Breast epithelium (tissue), 4 donors: Measurements from ENCODE around the gene ARHGAP27. TPM values are rescaled to one million over a fixed set of nuclear protein-coding genes. Genes with fewer than 3 reads are reported as not detected.

Source experiments
- DNase-seq, 2 donors: peaks; one replicate each; pipeline ENCODE4 v3.0.0-alpha.2; 2019; ENCODE audit warnings: low spot score in 2 of 2
- H3K27ac ChIP-seq, 2 donors: fragments of 200-600 bp; sonication (generic) in 1 of 2; one replicate each; pipeline ENCODE4 v1.5.1; 2016 to 2019; ENCODE audit warnings: mild to moderate bottlenecking in 1 of 2
- H3K27me3 ChIP-seq, 2 donors: fragments of 200-600 bp; sonication (generic) in 1 of 2; one replicate each; pipeline versions ENCODE4 v1.5.1 to v1.6.0; 2017 to 2019; ENCODE audit warnings: control low read depth in 1 of 2, mild to moderate bottlenecking in 1 of 2
- H3K36me3 ChIP-seq: fragments of 200-600 bp; one replicate; pipeline ENCODE4 v1.5.1; 2019
- H3K4me1 ChIP-seq, 2 donors: fragments of 200-600 bp; sonication (generic); one replicate each; pipeline ENCODE4 v1.5.1; 2016 to 2019; ENCODE audit warnings: control low read depth in 1 of 2
- H3K4me3 ChIP-seq, 3 donors: fragments of 200-600 bp; sonication (generic); 1 replicate in 2 of 3; 2 replicates in 1 of 3; pipeline ENCODE4 v1.5.1; 2016 to 2019; ENCODE audit warnings: mild to moderate bottlenecking in 3 of 3, moderate library complexity in 2 of 3
- H3K9me3 ChIP-seq, 2 donors: fragments of 200-600 bp; sonication (generic) in 1 of 2; one replicate each; pipeline ENCODE4 v1.5.1; 2016 to 2019; ENCODE audit warnings: control low read depth in 1 of 2
- POLR2A ChIP-seq: fragments of 450-650 bp; IDR thresholded peaks from one replicate; pipeline ENCODE4 v1.6.1; 2016; ENCODE audit warnings: antibody characterized with exemption, mild to moderate bottlenecking, moderate library complexity
- POLR2AphosphoS5 ChIP-seq, 3 donors: sonication (generic); formaldehyde crosslinking; IDR thresholded peaks; one replicate each; pipeline ENCODE4 v1.6.1; 2017; ENCODE audit warnings: antibody characterized with exemption in 3 of 3
- intact Hi-C: fragments of 100-400 bp; cut with DNase I; formaldehyde crosslinking; loops from one replicate; pipeline ENCODE4 v1.15.1; 2023; ENCODE audit warnings: low total_unique reads
- total RNA-seq, 3 donors: library from RNA; depleted of rRNA; stranded (reverse); fragments of >200 nt; gene quantifications; one replicate each; pipeline ENCODE4 v1.1.0, GENCODE V29; 2016
- TF ChIP-seq, protein P1 (sequence below), 3 donors: fragments of 450-650 bp; IDR thresholded peaks; one replicate each; pipeline ENCODE4 v1.5.1; 2016 to 2017; ENCODE audit warnings: antibody characterized with exemption in 3 of 3, mild to moderate bottlenecking in 3 of 3, moderate library complexity in 3 of 3

Gene ARHGAP27
- total RNA-seq, 3 donors from 2014 or later = 17.3 to 28.8 (median 17.6) TPM

DNA sequence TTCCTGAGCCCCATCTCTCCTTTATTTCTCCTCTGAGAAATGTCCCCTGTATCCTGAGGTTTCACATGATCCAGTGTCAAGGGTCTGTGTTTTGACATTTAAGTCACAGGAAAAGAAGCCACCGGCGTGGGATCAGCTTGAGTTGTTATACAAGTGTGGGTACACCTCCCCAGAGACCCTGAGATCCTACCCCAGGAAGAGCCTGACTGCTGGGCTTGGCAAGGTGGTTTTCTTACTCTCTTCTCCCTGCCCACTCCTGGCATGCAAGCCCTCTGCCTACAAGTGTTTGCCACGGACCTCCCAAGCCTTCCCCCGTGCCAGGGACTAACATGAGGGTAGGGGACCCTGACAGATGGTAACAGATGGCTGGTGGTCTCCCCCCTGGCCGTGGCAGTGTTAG, 2.8 kb upstream of the ARHGAP27 start:
- no peak overlapping the region for H3K4me3 ChIP-seq
- DNase-seq = no peak

DNA sequence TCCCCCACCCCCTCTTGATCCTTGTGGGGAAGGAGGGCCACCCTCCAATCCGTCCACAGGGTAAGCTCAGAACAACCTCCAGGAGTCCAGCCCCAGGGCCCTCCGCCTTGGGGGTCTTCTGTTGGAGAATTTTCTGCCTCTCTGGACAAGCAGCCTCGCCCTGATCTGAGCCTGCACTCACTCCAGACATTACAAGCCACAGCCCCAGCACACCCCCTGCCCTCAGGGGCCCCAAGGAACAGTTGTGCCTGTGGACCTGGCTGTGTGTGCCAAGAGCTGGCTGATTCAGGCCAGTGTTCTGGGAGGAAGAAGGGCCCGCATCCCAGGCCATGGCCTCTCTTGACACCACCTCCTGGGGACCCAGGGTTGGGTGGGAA, 477 bp upstream of the ARHGAP27 start:
- H3K36me3 ChIP-seq = no peaks in the 10 kb centered on the region
- peak overlapping the region; percentile 80 to 86 for H3K27ac ChIP-seq
- no peak for DNase-seq
- H3K9me3 ChIP-seq = no peaks in the 10 kb centered on the region
- TF ChIP-seq POLR2A = no peak
- TF ChIP-seq POLR2AphosphoS5 (IDR thresholded peaks at IDR 0.05) = no peak
- TF ChIP-seq, protein P1, sequence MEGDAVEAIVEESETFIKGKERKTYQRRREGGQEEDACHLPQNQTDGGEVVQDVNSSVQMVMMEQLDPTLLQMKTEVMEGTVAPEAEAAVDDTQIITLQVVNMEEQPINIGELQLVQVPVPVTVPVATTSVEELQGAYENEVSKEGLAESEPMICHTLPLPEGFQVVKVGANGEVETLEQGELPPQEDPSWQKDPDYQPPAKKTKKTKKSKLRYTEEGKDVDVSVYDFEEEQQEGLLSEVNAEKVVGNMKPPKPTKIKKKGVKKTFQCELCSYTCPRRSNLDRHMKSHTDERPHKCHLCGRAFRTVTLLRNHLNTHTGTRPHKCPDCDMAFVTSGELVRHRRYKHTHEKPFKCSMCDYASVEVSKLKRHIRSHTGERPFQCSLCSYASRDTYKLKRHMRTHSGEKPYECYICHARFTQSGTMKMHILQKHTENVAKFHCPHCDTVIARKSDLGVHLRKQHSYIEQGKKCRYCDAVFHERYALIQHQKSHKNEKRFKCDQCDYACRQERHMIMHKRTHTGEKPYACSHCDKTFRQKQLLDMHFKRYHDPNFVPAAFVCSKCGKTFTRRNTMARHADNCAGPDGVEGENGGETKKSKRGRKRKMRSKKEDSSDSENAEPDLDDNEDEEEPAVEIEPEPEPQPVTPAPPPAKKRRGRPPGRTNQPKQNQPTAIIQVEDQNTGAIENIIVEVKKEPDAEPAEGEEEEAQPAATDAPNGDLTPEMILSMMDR (IDR thresholded peaks at IDR 0.05) = no peak
- H3K4me1 ChIP-seq = peaks cover 0 to 9% of the 10 kb centered on the region in 2 donors
- intact Hi-C loops = no loop called here
- H3K27me3 ChIP-seq = no peaks in the 10 kb centered on the region
- H3K4me3 ChIP-seq = peak overlapping the region in 2 of 3 donors; percentile 64 to 86

More for the DNA sequence above, 2.8 kb upstream of the ARHGAP27 start:
- TF ChIP-seq, protein P1 (IDR thresholded peaks at IDR 0.05) = no peak
- TF ChIP-seq POLR2AphosphoS5 (IDR thresholded peaks at IDR 0.05) (no peak), POLR2A (no peak)
- intact Hi-C loops = no loop called here
- Histone ChIP-seq H3K9me3 (no peaks in the 10 kb centered on the region), H3K27me3 (no peaks in the 10 kb centered on the region), H3K36me3 (no peaks in the 10 kb centered on the region), H3K27ac (no peak overlapping the region), H3K4me1 (peaks cover 0 to 7% of the 10 kb centered on the region in 2 donors)

DNA sequence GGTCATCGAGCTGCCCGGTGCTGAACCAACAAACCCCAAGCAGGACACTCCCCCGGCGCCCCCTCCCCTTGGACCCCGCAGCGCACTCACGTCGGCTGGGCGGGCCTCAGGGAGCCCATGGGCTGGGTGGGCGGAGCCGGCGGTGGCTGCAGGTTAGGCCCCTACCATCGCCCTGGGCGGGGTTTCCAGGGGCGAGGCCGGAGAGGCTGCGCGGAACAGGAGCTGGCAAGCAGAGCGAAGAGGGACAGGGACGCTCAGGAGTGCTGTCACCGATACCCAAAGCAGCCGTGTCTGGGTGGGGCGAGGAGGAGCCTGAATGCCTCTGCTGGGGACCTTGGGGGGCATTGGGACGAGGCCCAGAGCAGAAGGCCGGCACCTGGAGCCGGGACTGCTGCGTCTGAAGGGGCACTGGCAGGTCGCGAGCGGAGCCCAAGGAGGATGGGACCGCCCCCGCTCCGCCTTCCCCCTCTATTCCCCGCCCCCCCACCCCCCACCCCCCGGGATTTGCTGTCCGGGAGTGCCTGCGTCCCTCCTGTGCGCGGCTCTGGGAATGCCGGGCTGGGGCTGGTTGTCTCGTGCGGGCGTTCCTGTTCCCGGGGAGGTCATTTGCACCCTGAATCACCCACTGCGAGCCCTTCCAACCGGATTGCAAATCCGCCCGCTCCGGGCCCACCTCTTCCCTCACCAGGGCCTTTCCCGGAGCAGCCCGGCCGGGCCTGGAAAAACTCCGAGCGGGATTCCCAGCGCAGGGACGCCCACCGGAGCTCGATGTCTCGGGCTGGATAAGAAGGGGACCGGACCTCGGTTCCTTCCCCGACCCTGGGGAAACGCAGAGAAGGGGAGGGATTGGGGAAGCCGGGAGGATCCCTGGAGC, 902 bp downstream of the ARHGAP27 start:
- H3K9me3 ChIP-seq = no peaks in the 10 kb centered on the region
- no peaks in the 10 kb centered on the region for H3K27me3 ChIP-seq
- H3K4me3 ChIP-seq = peak overlapping the region; percentile 54 to 86 (median 64)
- H3K4me1 ChIP-seq = peaks cover 0 to 9% of the 10 kb centered on the region in 2 donors
- no peak for TF ChIP-seq POLR2A
- TF ChIP-seq POLR2AphosphoS5 (IDR thresholded peaks at IDR 0.05) = peak; percentile 7 to 43 (median 28)
- TF ChIP-seq, protein P1 (IDR thresholded peaks at IDR 0.05) = no peak
- intact Hi-C loops = no loop called here
- H3K27ac ChIP-seq = peak overlapping the region; percentile 80 to 86
- no peaks in the 10 kb centered on the region for H3K36me3 ChIP-seq
- DNase-seq = peak; percentile 78 to 84

DNA sequence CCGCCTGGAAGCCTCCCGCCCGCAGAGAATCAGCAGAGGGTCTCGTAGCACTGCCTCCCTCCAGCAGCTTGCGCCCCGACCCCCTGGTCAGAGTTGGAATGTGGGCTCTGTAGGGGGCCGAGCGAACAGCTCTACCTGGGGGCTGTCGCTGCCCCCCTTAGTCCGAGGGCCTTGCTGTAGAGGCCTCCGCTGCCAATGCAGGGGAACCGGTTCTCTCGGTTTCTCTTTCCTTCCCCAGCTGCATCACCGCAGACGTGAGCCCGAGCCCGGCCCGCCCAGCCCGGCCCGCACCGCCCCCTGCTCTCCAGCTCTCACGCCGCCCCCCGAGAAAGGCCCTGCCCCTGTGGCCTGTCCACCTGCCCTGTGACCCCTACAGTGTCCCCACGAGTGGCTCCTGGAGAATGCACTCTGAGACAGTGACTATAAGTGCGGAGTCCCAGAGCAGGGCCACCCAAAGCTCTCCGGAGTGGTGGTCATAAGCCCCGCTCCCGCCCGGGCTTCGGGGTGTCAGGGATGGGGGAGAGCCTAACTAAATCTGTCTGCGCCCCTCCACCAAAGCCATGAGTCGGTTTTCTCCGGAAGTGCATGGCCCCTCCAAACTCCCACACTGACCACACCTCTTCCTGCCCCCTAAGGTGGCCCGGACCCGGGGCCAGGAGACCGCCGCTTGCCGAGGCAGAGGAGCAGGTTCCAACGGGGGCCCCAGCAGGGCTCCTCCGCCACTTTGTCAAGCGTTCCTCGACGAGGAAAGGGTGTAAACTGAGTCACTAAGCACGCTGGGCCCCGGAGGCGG, 1.7 kb downstream of the ARHGAP27 start:
- Histone ChIP-seq H3K27me3 (no peaks in the 10 kb centered on the region), H3K4me1 (peaks cover 0 to 9% of the 10 kb centered on the region in 2 donors), H3K36me3 (no peaks in the 10 kb centered on the region), H3K4me3 (peak overlapping the region; percentile 54 to 86 (median 64)), H3K27ac (peak overlapping the region; percentile 80 to 86), H3K9me3 (no peaks in the 10 kb centered on the region)
- TF ChIP-seq POLR2A (no peak), POLR2AphosphoS5 (IDR thresholded peaks at IDR 0.05) (no peak)
- TF ChIP-seq, protein P1 (IDR thresholded peaks at IDR 0.05) = no peak
- DNase-seq = peak; percentile 74 to 84
- intact Hi-C loops = no loop called here
